Uterus (tissue), 2 donors: ENCODE measurements around the gene PSMA5.

Source experiments
- CTCF ChIP-seq, 4 experiments: fragments of 200-600 bp in 2 of 4; fragments of 450-650 bp in 2 of 4; sonication (generic) in 2 of 4; IDR thresholded peaks; one replicate each; pipeline ENCODE4 v1.5.1; 2016 to 2019; ENCODE audit warnings: antibody characterized with exemption in 4 of 4, mild to moderate bottlenecking in 2 of 4, moderate library complexity in 1 of 4
- POLR2A ChIP-seq, 2 donors: fragments of 450-650 bp; IDR thresholded peaks; one replicate each; pipeline ENCODE4 v1.6.1; 2016; ENCODE audit warnings: antibody characterized with exemption in 2 of 2, mild to moderate bottlenecking in 1 of 2, moderate library complexity in 1 of 2

- TF ChIP-seq CTCF (IDR thresholded peaks at IDR 0.05), result no peak
- TF ChIP-seq POLR2A (IDR thresholded peaks at IDR 0.05), result no peak
Measured at GRCh38 chr1:109396871-109397580, 29.2 kb downstream of the PSMA5 start.
